ENCODE data around the gene TNRC6B.
"Not testable (repeated sequence)": the region's sequence is repeated elsewhere in the genome, so short reads cannot be mapped to it uniquely, and the experiment has no call there.

Gene TNRC6B

DNA sequence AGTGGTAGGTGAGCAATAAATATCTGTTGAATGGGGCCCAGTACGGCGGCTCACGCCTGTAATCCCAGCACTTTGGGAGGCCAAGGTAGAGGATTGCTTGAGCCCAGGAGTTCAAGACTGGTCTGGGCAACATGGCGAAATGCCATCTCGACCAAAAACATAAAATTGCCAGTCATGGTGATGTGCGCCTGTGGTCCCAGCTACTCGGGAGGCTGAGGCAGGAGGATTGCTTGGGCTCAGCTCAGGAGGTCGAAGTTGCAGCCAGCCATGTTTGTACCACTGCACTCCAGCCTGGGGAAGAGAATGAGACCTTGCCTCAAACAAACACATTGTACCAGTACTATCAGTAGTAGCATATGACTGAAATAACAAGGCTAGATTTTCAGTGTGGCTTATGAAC, 196.8 kb downstream of the TNRC6B start:
- DNase-seq, result no peak

DNA sequence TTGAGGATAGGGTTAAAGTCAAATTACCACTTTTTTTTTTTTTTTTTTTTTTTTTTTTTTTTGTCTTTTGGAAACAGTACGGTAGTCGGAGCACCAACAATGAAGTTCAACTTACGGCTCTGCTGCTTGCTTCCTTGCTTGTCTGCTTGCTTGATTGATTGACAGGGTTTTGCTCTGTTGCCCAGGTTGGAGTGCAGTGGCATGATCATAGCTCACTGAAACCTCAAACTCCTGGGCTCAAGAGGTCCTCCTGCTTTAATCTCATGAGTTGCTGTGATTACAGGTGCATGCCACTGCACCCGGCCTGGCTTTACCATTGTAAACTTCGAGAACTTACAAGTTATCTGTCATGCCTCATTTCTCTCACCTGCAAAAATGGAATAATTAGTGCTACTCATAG, 198.4 kb downstream of the TNRC6B start:
- no peak for DNase-seq

DNA sequence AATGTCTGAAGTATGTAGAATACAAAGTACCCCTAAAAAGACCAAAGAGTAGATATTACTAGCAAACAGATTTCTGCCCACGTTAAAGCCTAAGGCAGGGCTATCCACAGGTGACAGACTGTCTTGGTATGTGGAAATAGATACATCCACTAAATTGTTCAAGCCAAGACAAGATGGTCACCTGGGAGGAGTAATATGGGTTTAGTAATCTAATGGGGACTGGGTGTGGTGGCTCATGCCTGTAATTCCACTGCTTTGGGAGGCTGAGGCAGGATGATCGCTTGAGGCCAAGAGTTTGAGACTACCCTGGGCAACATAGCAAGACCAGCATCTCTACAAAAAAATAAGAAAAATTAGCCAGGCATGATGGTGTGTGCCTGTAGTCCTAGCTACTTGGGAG, 200.2 kb downstream of the TNRC6B start:
- DNase-seq, result no peak

DNA sequence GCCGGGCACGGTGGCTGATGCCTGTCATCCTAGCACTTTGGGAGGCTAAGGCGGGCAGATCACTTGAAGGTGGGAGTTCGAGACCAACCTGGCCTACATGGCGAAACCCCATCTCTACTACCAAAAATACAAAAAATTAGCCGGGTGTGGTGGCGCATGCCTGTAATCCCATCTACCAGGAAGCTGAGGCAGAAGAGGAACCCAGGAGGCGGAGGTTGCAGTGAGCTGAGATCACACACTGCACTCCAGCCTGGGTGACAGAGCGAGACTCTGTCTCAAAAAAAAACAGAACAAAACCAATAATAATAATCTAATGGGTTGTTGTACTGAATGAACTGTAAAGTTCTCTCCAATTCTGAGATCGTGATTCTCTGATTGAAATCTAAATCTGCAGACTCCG, 200.7 kb downstream of the TNRC6B start:
- not testable (repeated sequence) for DNase-seq

DNA sequence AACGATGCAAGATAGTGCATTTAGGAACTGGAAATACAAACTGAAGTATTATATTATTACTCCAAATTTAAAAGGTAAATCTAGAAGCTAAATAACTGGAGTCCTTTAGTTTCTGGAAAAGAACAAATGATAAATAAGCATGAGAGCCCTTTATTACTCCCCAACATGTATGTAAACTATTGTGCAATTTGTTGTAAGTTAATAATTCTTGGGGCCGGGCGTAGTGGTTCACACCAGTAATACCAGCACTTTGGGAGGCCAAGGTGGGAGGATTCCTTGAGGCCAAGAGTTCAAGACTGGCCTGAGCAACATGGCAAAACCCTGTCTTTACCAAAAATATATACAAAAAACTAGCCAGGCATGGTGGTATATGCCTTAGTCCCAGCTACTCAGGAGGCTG, 203.7 kb downstream of the TNRC6B start:
- DNase-seq, result no peak

DNA sequence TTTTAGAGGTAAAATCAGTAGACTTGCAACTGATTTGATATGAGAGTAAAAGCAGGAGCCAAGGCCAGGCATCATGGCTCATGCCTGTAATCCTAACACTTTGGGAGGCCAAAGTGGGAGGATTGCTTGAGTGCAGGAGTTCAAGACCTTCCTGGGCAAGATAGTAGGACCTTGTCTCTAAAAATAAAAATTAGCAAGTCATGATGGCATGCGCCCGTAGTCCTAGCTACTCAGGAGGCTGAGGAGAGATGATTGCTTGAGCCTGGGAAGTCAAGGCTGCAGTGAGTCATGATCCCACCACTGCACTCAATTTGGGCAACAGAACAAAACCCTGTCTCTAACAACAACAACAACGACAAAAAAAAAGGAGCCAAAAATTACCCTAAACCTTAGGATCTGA, 206.2 kb downstream of the TNRC6B start:
- no peak for DNase-seq

DNA sequence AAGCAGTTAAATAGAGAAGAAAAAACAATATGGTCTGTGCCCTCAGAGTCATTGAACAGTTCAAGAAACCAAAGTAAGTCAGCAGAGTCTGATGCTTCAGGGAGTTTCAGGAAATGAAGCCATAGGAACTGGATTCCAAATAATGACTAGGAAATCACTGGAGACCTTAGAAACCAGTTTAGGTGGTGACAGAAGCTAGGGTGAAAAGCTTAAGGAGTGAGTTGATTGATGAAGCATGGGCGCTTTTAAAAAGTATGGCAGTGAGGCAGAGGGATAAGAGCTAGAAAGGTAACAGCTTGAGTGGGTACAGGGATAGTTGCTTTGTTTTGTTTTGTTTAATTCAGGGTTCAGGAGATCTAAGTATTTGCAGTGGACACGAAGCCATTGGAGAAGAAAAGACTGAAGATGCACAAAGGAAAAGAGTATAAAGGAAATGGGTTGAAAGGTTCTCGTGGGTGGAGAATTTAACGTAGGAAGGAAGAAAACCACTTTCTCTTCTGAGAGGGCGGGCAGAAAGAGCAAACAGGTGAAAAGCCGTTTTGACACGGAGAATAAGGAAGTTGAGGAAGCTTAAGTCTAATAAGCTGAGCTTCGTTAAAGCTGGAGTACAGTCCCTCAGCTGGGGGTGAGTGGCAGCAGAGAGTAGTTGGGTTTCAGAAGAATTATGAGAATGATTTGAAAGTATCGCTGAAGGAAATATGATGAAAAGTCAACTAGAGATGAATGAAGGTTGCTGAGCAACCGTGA, 207.5 kb downstream of the TNRC6B start:
- no peak for DNase-seq
